HG03097 (cell line): ENCODE results near the gene PIK3CA.

Experiments used
- ATAC-seq: cut with Tn5 transposase; IDR thresholded peaks from one replicate; pipeline ENCODE4 v1.9.1; 2021; ENCODE audit not compliant: unreplicated experiment, low FRiP score

PIK3CA gene

DNA sequence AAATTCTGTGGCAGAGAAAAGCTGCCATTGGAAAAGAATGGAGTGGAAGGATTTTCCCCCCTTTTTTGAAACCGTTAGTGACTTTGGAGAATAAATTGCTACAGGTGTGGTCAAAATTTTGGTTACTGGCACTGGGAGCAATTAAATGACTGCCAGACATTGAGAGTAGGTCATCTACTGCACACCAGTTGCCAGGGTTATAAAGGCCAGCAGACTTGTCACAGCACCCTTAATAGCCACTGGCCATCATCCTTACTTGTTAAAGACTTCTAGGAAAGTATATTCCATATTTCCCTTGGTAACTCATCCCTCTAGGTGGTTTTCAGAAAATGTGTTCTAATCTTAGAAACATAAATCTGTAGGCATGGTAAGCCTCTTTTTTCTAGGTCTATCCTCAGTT lies 8.0 kb downstream of the PIK3CA start:
- ATAC-seq = no peak

DNA sequence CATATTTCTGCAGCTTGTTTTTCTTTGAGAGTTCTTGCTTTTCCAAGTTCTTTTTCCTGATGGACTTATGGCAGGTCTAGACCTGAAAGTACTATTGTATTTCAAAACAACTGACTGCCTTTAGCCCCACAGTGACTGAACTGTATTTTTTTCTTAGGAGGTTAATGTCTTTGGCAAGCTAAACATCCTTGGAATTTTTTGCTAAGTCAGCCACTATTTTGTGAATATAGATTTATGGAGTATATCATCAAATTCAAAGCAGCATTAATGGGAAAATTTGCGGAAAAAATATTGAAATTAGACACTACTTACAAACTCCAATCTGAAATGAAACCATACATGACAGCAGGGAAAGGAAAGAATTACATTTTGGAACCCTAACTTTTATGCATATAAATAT lies 8.6 kb downstream of the PIK3CA start:
- ATAC-seq = no peak

- no peak for ATAC-seq
These were observed 10.3 kb downstream of the PIK3CA start for GRCh38 chr3:179158336-179159039.

GRCh38 chr3:179163503-179163902 lies 15.3 kb downstream of the PIK3CA start:
- no peak for ATAC-seq

DNA sequence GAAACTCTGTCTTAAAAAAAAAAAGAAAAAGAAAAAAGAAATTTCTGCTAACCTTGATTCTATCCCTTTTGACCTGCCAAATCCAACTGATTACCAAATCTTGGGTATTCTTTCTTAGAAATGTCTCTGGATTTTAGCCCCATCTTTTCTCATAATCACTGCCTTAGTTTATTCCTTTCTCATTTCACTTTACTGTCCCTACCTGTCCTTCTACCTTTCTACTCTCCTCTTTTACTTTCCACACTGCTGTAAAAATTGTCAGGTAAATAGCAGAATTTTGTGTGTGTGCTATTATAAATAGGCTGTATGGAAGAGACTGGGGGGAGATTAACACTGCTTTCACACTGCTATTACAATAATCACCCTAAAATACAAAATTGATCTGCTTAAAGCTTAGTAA lies 16.7 kb downstream of the PIK3CA start:
- ATAC-seq = no peak

- no peak for ATAC-seq
These were observed 18.5 kb downstream of the PIK3CA start for GRCh38 chr3:179166561-179167201.

DNA sequence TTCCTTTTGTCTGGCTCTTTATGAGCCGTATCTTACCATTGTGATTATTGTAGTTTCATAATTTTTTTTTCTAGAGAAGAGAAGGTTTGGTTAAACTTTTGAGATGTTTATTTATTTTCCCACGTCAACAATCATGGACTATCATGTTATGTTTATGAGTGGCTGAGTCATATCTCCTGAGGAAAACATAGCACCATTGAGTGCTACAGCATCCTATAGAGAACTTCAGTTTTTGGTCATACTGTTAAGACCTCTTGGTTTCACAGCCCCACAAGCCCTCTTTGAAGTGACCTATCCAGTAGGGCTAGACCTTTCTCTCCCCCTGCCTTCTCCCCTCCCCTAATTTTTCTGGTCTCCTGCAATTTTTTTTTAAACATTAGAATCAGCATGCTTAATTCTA lies 20.8 kb downstream of the PIK3CA start:
- ATAC-seq = no peak

GRCh38 chr3:179172546-179172945 lies 24.4 kb downstream of the PIK3CA start:
- ATAC-seq = no peak

DNA sequence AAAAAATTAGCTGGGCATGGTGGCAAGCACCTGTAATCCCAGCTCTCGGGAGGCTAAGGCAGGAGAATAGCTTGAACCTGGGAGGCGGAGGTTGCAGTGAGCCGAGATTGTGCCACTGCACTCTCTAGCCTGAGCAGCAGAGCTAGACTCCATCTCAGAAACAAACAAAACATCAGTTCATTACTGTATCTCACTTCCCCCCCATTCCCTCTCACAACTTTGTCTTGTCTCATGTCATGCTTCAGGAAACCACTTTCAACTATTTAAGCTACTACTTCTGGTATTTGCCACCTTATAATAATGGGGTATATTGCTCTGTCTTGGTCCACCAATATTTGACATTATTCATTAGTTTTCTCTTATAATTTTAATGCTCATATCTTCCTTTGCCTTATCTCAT lies 26.2 kb downstream of the PIK3CA start:
- ATAC-seq = peak; percentile 51

GRCh38 chr3:179174898-179175297 lies 26.7 kb downstream of the PIK3CA start:
- ATAC-seq = peak; percentile 63

- no peak for ATAC-seq
These were observed 27.2 kb downstream of the PIK3CA start for GRCh38 chr3:179175358-179175757.

GRCh38 chr3:179177611-179178010 lies 29.5 kb downstream of the PIK3CA start:
- no peak for ATAC-seq

DNA sequence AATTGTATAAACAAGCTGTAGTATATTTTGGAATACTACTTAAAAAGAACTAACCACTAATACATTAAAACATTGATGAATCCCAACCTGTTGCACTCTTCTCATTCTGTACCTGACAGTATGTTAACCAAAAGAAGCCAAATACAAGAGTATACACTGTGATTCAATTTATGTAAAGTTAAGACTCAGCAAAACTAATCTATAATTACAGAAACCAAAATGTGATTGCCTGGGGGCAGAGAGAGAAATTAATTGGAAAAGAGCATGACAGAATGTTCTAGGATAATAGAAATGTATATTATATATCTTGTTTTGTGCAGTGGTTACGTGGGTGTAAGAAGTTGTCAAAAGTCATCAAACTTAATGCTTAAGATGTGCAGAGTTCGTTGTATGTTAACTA lies 31.1 kb downstream of the PIK3CA start:
- ATAC-seq = no peak

GRCh38 chr3:179179979-179180759 lies 32.0 kb downstream of the PIK3CA start:
- ATAC-seq = no peak

- ATAC-seq = peak; percentile 44
These were observed 32.9 kb downstream of the PIK3CA start for GRCh38 chr3:179181021-179181472.

DNA sequence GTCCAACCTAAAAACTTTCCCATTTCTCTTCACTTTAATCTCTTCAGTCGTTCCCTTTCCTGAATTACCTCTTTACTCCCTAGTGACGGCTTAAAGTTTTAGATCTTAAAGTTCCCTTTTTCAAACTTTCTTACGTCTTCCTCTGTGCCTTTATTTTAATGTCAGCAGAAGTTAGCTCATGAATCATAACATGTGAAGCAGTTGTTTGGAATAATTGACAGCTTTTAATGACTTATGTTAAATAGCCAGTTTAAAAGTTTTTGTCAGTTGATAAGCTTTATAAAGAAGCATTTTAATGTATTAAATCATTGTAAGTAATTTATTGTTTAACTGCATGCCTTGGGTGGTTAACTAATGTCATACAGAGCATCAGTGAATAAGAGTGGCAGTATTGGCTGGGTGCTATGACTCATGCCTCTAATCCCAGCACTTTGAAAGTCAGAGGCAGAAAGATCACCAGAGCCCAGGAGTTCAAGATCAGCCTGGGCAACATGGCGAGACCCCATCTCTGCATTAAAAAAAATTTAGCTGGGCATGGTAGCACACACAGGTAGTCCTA lies 33.9 kb downstream of the PIK3CA start:
- ATAC-seq = no peak

DNA sequence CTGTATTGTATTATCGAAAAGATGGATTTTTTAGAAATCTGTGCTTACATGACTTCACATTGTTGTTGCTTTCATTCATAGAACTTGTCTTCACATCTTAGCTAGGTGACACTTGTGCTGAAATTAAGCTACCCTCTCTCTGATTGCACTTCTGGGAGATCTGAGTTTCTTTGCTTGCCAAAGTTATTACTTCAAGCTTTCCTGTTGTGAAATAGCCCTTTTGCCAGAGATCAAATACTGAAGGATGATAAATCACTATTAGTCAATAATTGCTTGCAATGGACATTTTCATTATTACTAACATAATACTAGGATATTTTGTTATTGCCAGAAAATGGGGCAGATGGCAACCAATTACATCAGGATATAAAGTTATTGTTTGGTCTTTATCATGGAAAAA lies 34.7 kb downstream of the PIK3CA start:
- no peak for ATAC-seq

GRCh38 chr3:179184826-179185225 lies 36.7 kb downstream of the PIK3CA start:
- no peak for ATAC-seq

- no peak for ATAC-seq
These were observed 38.3 kb downstream of the PIK3CA start for GRCh38 chr3:179186426-179186825.

- no peak for ATAC-seq
These were observed 41.6 kb downstream of the PIK3CA start for GRCh38 chr3:179189759-179190158.

DNA sequence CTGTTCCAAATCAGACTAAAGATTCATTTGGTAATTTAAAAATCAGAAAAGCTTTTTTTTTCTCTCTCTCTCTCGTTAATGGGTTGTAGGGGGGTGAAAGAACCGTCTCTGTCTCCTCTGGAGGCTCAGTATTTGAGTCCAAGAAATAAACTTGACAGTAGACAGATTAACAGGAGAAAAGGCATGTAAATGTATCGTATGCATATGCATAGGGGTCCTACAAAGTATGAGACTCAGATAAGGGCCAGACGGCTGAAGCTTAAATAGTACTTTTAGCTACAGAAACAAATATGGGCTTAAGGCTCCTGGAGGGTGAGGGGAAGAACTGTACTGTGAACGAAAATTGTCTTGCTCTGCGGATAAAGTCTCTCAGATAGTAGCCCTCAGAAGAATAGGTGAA lies 42.4 kb downstream of the PIK3CA start:
- no peak for ATAC-seq
